Measurements from ENCODE around the gene PANK1. TPM values are rescaled to one million over a fixed set of nuclear protein-coding genes. Genes with fewer than 3 reads are reported as not detected.

Gene PANK1
- total RNA-seq, 1 experiment from 2014 or later: 33.2 TPM

- Histone ChIP-seq H3K23me2 (ENCODE audit: insufficient read length, low read depth, low read length, poor library complexity, severe bottlenecking) (no peaks in the 10 kb centered on the region), H4K91ac (ENCODE audit: insufficient read length, low read depth, low read length) (no peak overlapping the region), H3K9ac (ENCODE audit: extremely low read depth, insufficient read length, low read length) (no peak overlapping the region), H3K23ac (ENCODE audit: insufficient read length, low read depth, low read length) (no peak overlapping the region), H3K79me1 (ENCODE audit: insufficient read depth, low read depth, low read length, poor library complexity, severe bottlenecking) (no peaks in the 10 kb centered on the region), H2AK5ac (ENCODE audit: insufficient read length, low read length) (no peak overlapping the region), H4K8ac (replicated peaks; ENCODE audit: insufficient read length, low read depth, low read length) (no peak overlapping the region), H3K79me2 (ENCODE audit: insufficient read depth, low read length) (no peaks in the 10 kb centered on the region; the same call in 1 of the 2 replicates), H4K20me1 (ENCODE audit: control insufficient read depth, insufficient read depth, insufficient read length) (no peaks in the 10 kb centered on the region), H2BK15ac (ENCODE audit: low read depth, low read length) (no peak overlapping the region), H3K14ac (ENCODE audit: insufficient read depth, low read length) (no peak overlapping the region), H2BK12ac (ENCODE audit: insufficient read length, low read depth, low read length) (no peak overlapping the region), H3K9me3 (ENCODE audit: control insufficient read depth, low read depth, low read length) (peaks cover 3% of the 10 kb centered on the region), H3K4me1 (ENCODE audit: insufficient read depth, low read length) (peaks cover 8% of the 10 kb centered on the region; the same call in 1 of the 2 replicates), H3K4ac (ENCODE audit: low read depth, low read length) (no peak overlapping the region), H3K27ac (ENCODE audit: insufficient read length, low read depth, low read length) (no peak overlapping the region), H2BK5ac (ENCODE audit: insufficient read length, low read length) (no peak overlapping the region), H2BK120ac (ENCODE audit: low read depth, low read length, poor library complexity, severe bottlenecking) (no peak overlapping the region), H4K5ac (ENCODE audit: insufficient read length, low read depth, low read length) (no peak overlapping the region), H3K4me2 (ENCODE audit: insufficient read depth, insufficient read length, low read length) (no peak overlapping the region), H3K18ac (ENCODE audit: insufficient read length, low read depth, low read length) (no peak overlapping the region), H3T11ph (ENCODE audit: low read length) (no peak overlapping the region), H2AFZ (ENCODE audit: low read length) (no peak overlapping the region), H3K27me3 (ENCODE audit: insufficient read depth, low read length) (no peaks in the 10 kb centered on the region), H3K56ac (ENCODE audit: insufficient read length, low read depth, low read length) (no peak overlapping the region), H2BK20ac (ENCODE audit: low read depth, low read length, poor library complexity, severe bottlenecking) (no peak overlapping the region)
- H3K4me3 Mint-ChIP-seq: no peak overlapping the region
- WGBS (ENCODE audit: extremely low coverage, insufficient read length, low lambda C conversion rate): no CpG with 5 or more reads among the region's 3 CpGs
- no peaks in the 10 kb centered on the region for H3K27me3 Mint-ChIP-seq (ENCODE audit: low read depth)
- H3K4me1 Mint-ChIP-seq: peaks cover 28 to 37% of the 10 kb centered on the region in 2 experiments
- H3K36me3 Mint-ChIP-seq (ENCODE audit: insufficient read depth in 1 of 3, low read depth in 3 of 3): peaks cover 33 to 42% (median 38%) of the 10 kb centered on the region in 3 experiments
- no peak for TF ChIP-seq CTCF (conservative IDR thresholded peaks at IDR 0.05)
- DNase-seq: no peak
- peaks cover 5 to 6% of the 10 kb centered on the region in 2 experiments; a peak in 4 of 5 replicates for H3K9me3 Mint-ChIP-seq
- H3K27ac Mint-ChIP-seq: peak overlapping the region in 1 of 3 experiments; percentile 45; a peak in 2 of 7 replicates
These were observed 31.5 kb downstream of the PANK1 start for GRCh38 chr10:89613582-89613981.

Data from H9 (cell line).